CD8-positive, alpha-beta memory T cell (primary cell): ENCODE measurements around the gene LRRC74B. TPM values are rescaled to one million over a fixed set of nuclear protein-coding genes. Genes with fewer than 3 reads are reported as not detected.
"Not testable (repeated sequence)": the region's sequence is repeated elsewhere in the genome, so short reads cannot be mapped to it uniquely, and the experiment has no call there.

Experiments used
- CTCF ChIA-PET: fragments of 350-600 bp; sonication (Branson Sonifier 250); formaldehyde crosslinking; loops from one replicate; lab custom pipeline; 2021; ENCODE audit warnings: antibody characterized with exemption; lab: Charles Lee
- POLR2A ChIA-PET: fragments of 350-600 bp; sonication (Branson Sonifier 250); formaldehyde crosslinking; loops from one replicate; lab custom pipeline; 2021; ENCODE audit warnings: antibody characterized with exemption; lab: Charles Lee
- DNase-seq, 5 donors: peaks; one replicate each; pipeline versions ENCODE4 v3.0.0 to v3.0.0-alpha.2; 2020 to 2022; ENCODE audit warnings: mixed read lengths in 1 of 5
- H3K27ac ChIP-seq: one replicate; pipeline ENCODE4 v1.7.0; 2013; ENCODE audit warnings: low read depth, mild to moderate bottlenecking, low read length, moderate library complexity
- H3K27me3 ChIP-seq: 2 replicates; pipeline ENCODE4 v1.7.0; 2013; ENCODE audit warnings: low read length, mild to moderate bottlenecking; ENCODE audit not compliant: insufficient read depth, poor library complexity, severe bottlenecking
- H3K36me3 ChIP-seq: 2 replicates; pipeline ENCODE4 v1.7.0; 2013; ENCODE audit warnings: mild to moderate bottlenecking, low read length, moderate library complexity; ENCODE audit not compliant: insufficient read depth
- H3K4me1 ChIP-seq: 2 replicates; pipeline ENCODE4 v1.7.0; 2013; ENCODE audit warnings: mild to moderate bottlenecking, low read length, moderate library complexity; ENCODE audit not compliant: insufficient read depth
- H3K4me3 ChIP-seq: 2 replicates; pipeline ENCODE4 v1.7.0; 2013; ENCODE audit warnings: mild to moderate bottlenecking, low read length
- H3K9me3 ChIP-seq: 2 replicates; pipeline ENCODE4 v1.7.0; 2013; ENCODE audit warnings: mild to moderate bottlenecking, low read length
- H3K27ac Mint-ChIP-seq, 8 donors: one replicate each; pipeline ENCODE4 v1.8.0; 2020 to 2021; ENCODE audit warnings: mixed read lengths in 8 of 8, mild to moderate bottlenecking in 6 of 8, inconsistent platforms in 3 of 8, moderate library complexity in 3 of 8
- H3K27me3 Mint-ChIP-seq, 2 donors: one replicate each; pipeline ENCODE4 v1.8.0; 2020 to 2021; ENCODE audit warnings: mixed read lengths in 2 of 2, mild to moderate bottlenecking in 1 of 2, moderate library complexity in 1 of 2
- H3K36me3 Mint-ChIP-seq, 3 donors: one replicate each; pipeline ENCODE4 v1.8.0; 2020 to 2021; ENCODE audit warnings: mixed read lengths in 3 of 3, inconsistent platforms in 1 of 3, mild to moderate bottlenecking in 1 of 3
- H3K4me1 Mint-ChIP-seq, 3 donors: one replicate each; pipeline ENCODE4 v1.8.0; 2020 to 2021; ENCODE audit warnings: mixed read lengths in 3 of 3, inconsistent platforms in 1 of 3, mild to moderate bottlenecking in 1 of 3
- H3K4me3 Mint-ChIP-seq, 7 donors: one replicate each; pipeline ENCODE4 v1.8.0; 2020 to 2021; ENCODE audit warnings: mixed read lengths in 7 of 7, mild to moderate bottlenecking in 6 of 7, moderate library complexity in 4 of 7, inconsistent platforms in 2 of 7
- H3K9me3 Mint-ChIP-seq, 5 donors: one replicate each; pipeline ENCODE4 v1.8.0; 2020 to 2022; ENCODE audit warnings: mixed read lengths in 5 of 5, mild to moderate bottlenecking in 3 of 5, moderate library complexity in 2 of 5, inconsistent platforms in 1 of 5
- polyA plus RNA-seq: library from polyadenylated mRNA; unstranded; fragments of 300-500 nt; fragmentation: Illumina TruSeq; gene quantifications from one replicate; pipeline ENCODE4 v1.2.3, GENCODE V29; 2021
- total RNA-seq, 2 experiments: library from RNA; stranded (reverse); gene quantifications; one replicate each; pipeline ENCODE4 v1.2.3, GENCODE V29; 2021

LRRC74B gene
- total and polyA plus RNA-seq, 3 experiments from 2014 or later, result not detected

GRCh38 chr22:21060363-21060762 is 14.6 kb downstream of the LRRC74B start:
- DNase-seq, H3K27me3 ChIP-seq, CTCF ChIA-PET, H3K4me3 ChIP-seq, H3K9me3 Mint-ChIP-seq, H3K36me3 Mint-ChIP-seq, POLR2A ChIA-PET, H3K27ac ChIP-seq, H3K27ac Mint-ChIP-seq, H3K4me3 Mint-ChIP-seq, H3K9me3 ChIP-seq, H3K36me3 ChIP-seq: not testable (repeated sequence)
- H3K4me1 ChIP-seq, result peaks cover 17% of the 10 kb centered on the region
- H3K4me1 Mint-ChIP-seq, result peaks cover 9 to 14% (median 12%) of the 10 kb centered on the region in 3 donors
- H3K27me3 Mint-ChIP-seq, result peaks cover 10 to 12% of the 10 kb centered on the region in 2 donors

DNA sequence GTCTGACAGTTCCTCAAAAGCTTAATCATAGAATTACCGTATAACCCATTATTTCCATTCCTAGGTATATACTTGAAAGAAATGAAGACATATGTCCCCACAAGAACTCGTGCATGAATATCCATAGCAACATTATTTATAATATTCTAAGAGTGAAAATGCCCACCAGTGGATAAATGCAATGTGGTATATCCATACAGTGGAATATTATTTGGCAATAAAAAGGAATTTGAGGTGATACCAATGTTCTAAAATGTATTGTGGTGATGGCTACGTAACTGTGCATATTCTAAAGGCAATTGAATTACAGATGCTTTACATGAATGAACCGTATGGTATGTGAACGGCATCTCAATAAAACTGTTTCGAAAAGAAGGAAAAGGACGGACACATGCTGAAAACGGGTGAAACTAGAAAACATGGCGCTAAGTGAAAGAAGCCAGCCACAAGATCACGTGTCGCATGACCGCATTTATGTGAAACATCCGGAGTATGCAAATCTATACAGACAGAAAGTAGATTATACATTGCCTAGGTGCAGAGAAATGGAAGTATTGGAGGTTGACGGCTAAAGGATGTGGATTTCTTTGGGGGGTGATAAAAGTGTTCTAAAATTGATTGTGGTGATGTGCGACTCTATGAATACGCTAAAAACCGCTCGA is 16.0 kb downstream of the LRRC74B start:
- CTCF ChIA-PET, H3K4me1 ChIP-seq, DNase-seq, H3K9me3 Mint-ChIP-seq, H3K4me3 Mint-ChIP-seq, H3K36me3 Mint-ChIP-seq, H3K27ac Mint-ChIP-seq, H3K36me3 ChIP-seq, POLR2A ChIA-PET, H3K9me3 ChIP-seq, H3K4me3 ChIP-seq, H3K4me1 Mint-ChIP-seq, H3K27me3 ChIP-seq, H3K27me3 Mint-ChIP-seq, H3K27ac ChIP-seq: not testable (repeated sequence)

DNA sequence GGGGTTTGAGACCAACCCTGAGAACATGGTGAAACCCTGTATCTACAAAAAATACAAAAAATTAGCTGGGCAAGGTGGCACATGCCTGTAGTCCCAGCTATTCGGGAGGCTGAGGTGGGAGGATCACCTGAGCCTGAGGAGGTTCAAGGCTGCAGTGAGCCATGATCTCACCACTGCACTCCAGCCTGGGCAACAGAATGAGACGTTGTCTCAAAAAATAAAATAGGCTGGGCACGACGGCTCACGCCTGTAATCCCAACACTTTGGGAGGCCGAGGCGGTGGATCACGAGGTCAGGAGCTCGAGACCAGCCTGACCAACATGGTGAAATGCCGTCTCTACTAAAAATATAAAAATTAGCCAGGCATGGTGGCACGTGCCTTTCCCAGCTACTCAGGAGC is 18.7 kb downstream of the LRRC74B start:
- H3K27ac Mint-ChIP-seq, CTCF ChIA-PET, H3K36me3 Mint-ChIP-seq, H3K27me3 Mint-ChIP-seq, H3K4me1 ChIP-seq, H3K4me1 Mint-ChIP-seq, H3K27ac ChIP-seq, H3K9me3 Mint-ChIP-seq, DNase-seq, H3K9me3 ChIP-seq, H3K36me3 ChIP-seq, POLR2A ChIA-PET, H3K27me3 ChIP-seq, H3K4me3 ChIP-seq, H3K4me3 Mint-ChIP-seq: not testable (repeated sequence)

DNA sequence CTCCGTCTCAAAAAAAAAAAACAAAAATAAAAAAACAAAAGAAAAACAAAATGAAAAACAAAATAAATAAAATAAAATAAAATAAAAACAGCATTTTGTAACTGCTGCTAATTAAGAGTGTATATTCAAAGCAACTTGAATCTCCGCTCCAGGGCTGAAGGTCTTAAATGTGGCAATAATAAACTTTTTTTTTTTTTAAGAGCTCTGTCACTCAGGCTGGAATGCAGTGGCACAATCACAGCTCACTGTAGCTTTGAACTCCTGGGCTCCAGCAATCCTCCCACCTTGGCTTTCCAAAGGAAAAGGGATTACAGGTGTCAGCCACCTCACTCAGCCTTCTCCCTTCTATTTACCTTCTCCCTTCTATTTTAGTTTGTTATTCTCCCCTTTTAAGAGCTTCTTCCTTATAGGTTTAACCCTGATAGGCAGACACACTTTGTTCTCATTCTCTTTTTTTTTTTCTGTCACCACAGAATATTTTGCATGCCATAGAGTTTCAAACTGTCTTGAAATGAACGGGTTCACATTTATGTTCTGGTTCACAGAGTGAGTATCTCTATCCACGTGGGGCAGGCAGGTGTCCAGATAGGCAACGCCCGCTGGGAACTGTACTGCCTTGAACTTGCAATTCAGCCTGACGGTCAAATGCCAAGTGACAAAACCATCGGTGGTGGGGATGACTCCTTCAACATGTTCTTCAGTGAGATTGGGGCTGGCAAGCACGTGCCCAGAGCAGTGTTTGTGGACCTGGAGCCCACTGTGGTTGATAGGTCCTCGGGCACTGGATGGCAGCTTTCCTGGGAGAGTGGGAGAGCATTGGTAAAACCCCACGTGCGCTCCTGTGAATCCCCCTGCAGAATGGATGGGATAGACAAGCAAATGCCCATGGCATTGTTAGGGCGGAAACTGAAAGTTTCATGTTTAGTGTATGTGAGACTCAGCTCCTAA is 19.4 kb downstream of the LRRC74B start:
- peaks cover 3% of the 10 kb centered on the region for H3K27me3 ChIP-seq
- Mint-ChIP-seq H3K9me3 (no peaks in the 10 kb centered on the region), H3K36me3 (no peaks in the 10 kb centered on the region), H3K27ac (no peak overlapping the region), H3K27me3 (peaks cover 5 to 7% of the 10 kb centered on the region in 2 donors), H3K4me3 (no peak overlapping the region), H3K4me1 (peaks cover 0 to 6% (median 0%) of the 10 kb centered on the region in 3 donors)
- no peak for DNase-seq
- no peaks in the 10 kb centered on the region for H3K36me3 ChIP-seq
- no peaks in the 10 kb centered on the region for H3K4me1 ChIP-seq
- H3K4me3 ChIP-seq, result no peak overlapping the region
- no peaks in the 10 kb centered on the region for H3K9me3 ChIP-seq
- ChIA-PET POLR2A (no interaction called here), CTCF (no interaction called here)
- H3K27ac ChIP-seq, result no peak overlapping the region

DNA sequence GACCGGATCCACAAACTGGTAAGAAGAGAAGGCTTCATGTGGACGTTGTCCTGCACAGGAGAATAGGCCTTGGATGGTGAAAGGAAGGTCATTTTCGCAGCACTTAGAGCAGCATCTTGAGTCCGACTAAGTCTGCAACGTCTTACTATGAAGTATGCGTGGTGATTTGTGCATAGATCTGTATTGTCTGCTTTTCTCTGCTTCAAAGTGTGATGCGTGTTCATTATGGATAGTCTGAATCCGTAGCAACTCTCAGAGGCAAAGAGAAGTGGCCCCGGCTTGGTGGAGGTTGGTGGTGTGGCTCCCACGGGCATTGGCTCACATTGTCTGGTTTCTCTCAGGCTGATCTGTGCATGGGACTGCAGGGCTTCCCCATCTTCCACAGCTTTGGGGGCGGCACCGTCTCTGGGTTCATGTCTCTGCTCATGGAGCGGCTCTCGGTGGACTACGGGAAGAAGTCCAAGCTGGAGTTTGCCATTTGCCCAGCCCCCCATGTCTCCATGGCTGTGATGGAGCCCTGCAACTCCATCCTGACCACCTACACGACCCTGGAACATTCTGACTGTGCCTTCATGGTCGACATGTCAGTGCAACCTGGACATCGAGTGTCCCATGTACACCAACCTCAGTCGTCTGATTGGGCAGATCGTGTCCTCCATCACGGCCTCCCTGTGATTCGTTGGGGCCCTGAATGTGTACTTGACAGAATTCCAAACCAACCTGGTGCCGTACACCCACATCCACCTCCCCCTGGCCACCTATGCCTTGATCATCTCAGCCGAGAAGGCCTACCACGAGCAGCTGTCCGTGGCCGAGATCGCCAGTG is 21.5 kb downstream of the LRRC74B start:
- POLR2A ChIA-PET, result no interaction called here
- H3K4me3 Mint-ChIP-seq, result no peak overlapping the region
- Histone ChIP-seq H3K27ac (no peak overlapping the region), H3K4me3 (no peak overlapping the region), H3K36me3 (no peaks in the 10 kb centered on the region), H3K9me3 (no peaks in the 10 kb centered on the region), H3K4me1 (no peaks in the 10 kb centered on the region), H3K27me3 (peaks cover 3% of the 10 kb centered on the region)
- H3K4me1 Mint-ChIP-seq, result peaks cover 0 to 6% (median 0%) of the 10 kb centered on the region in 3 donors
- H3K36me3 Mint-ChIP-seq, result no peaks in the 10 kb centered on the region
- CTCF ChIA-PET, result no interaction called here
- peaks cover 0 to 3% (median 0%) of the 10 kb centered on the region in 5 donors for H3K9me3 Mint-ChIP-seq
- no peak overlapping the region for H3K27ac Mint-ChIP-seq
- peaks cover 5 to 7% of the 10 kb centered on the region in 2 donors for H3K27me3 Mint-ChIP-seq
- no peak for DNase-seq

- peaks cover 0 to 6% (median 0%) of the 10 kb centered on the region in 3 donors for H3K4me1 Mint-ChIP-seq
- no peak overlapping the region for H3K4me3 Mint-ChIP-seq
- no peaks in the 10 kb centered on the region for H3K36me3 Mint-ChIP-seq
- Histone ChIP-seq H3K27me3 (peaks cover under 1% of the 10 kb centered on the region), H3K9me3 (no peaks in the 10 kb centered on the region), H3K36me3 (no peaks in the 10 kb centered on the region), H3K4me1 (no peaks in the 10 kb centered on the region), H3K27ac (no peak overlapping the region), H3K4me3 (no peak overlapping the region)
- peaks cover 5 to 7% of the 10 kb centered on the region in 2 donors for H3K27me3 Mint-ChIP-seq
- ChIA-PET CTCF (no interaction called here), POLR2A (no interaction called here)
- no peak overlapping the region for H3K27ac Mint-ChIP-seq
- no peak for DNase-seq
- H3K9me3 Mint-ChIP-seq, result peaks cover 0 to 3% (median 0%) of the 10 kb centered on the region in 5 donors
Measured at GRCh38 chr22:21067901-21068680, 22.3 kb downstream of the LRRC74B start.

DNA sequence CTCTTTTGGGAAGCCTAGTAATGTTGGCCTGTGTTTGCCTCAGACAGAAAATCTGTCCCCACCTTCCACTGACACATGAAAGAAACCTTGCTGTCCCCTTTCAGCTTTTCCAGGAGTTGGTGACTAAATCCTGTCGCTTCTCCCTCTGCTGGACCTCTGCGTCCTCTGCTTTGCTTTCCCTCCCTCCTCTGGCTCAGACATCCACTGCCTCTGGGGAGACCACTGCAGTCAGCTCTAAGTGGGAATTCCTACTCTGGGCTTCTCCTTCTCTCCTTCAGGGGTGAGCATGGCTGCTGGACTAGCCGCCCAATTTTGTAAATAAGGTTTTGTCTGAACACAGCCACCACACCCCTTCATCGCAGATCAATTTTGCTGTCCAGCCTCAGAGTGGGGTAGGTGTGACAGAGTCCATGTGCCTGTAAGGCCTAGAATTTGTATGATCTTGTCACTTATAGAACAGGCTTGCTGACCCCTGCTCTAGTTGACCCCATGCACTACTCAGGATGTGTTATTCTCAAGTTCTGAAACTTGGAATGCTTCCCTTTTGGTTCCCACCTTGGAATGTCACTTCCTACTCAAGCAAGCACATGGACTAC is 23.0 kb downstream of the LRRC74B start:
- Mint-ChIP-seq H3K4me1 (peaks cover 0 to 6% (median 0%) of the 10 kb centered on the region in 3 donors), H3K27ac (no peak overlapping the region), H3K9me3 (peaks cover 0 to 3% (median 0%) of the 10 kb centered on the region in 5 donors), H3K36me3 (no peaks in the 10 kb centered on the region), H3K27me3 (peaks cover 5 to 7% of the 10 kb centered on the region in 2 donors), H3K4me3 (no peak overlapping the region)
- Histone ChIP-seq H3K27ac (no peak overlapping the region), H3K4me1 (no peaks in the 10 kb centered on the region), H3K36me3 (no peaks in the 10 kb centered on the region), H3K9me3 (no peaks in the 10 kb centered on the region), H3K4me3 (no peak overlapping the region), H3K27me3 (no peaks in the 10 kb centered on the region)
- CTCF ChIA-PET, result no interaction called here
- POLR2A ChIA-PET, result no interaction called here
- DNase-seq, result no peak
